ENCODE data around the gene CLN3.

Gene CLN3

DNA sequence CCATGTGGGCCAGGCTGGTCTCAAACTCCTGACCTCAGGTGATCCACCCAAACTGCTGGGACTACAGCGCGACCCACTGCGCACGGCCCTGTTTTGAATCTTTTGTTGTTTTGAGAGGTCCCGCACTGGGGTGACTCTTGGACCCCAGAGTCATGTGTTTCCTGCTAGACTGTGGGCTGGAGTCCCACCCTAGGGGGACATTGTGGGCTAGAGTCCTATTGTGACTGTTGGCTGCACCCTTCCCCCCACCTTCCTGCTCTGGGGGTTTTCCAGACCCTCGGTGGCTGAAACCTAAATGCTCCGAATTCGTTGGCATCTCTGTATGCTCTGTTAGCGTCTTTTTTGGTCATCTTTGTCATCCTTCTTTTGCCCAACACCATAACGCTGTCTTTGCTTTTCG, 30.9 kb upstream of the CLN3 start (continued):
- TF ChIP-seq, protein P1, sequence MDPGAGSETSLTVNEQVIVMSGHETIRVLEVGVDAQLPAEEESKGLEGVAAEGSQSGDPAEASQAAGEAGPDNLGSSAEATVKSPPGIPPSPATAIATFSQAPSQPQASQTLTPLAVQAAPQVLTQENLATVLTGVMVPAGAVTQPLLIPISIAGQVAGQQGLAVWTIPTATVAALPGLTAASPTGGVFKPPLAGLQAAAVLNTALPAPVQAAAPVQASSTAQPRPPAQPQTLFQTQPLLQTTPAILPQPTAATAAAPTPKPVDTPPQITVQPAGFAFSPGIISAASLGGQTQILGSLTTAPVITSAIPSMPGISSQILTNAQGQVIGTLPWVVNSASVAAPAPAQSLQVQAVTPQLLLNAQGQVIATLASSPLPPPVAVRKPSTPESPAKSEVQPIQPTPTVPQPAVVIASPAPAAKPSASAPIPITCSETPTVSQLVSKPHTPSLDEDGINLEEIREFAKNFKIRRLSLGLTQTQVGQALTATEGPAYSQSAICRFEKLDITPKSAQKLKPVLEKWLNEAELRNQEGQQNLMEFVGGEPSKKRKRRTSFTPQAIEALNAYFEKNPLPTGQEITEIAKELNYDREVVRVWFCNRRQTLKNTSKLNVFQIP (CRISPR knock-in tag; IDR thresholded peaks at IDR 0.05; ENCODE audit: borderline replicate concordance, low read depth): no peak

DNA sequence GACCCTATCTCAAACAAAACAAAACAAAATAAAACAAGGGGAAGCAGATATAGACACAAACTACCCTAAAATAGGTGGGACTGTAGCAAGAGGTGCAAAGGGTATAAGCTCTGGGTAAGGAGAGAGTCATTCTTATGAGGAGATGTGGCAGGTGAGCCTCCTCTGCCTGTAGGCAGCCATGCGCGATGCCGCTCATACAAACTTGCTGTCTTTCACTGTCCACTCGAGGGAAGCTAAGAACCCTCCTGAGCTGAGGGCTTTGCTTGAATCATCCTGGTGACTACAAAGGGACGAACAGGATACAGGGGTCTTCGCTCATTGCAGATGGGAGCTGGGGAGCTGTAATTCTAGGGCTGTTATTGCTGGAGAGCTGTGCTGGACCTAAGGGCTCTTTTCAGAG, 29.6 kb upstream of the CLN3 start:
- no peak for TF ChIP-seq ESRRG (CRISPR knock-in tag; IDR thresholded peaks at IDR 0.05)
- TF ChIP-seq ZNF70 (CRISPR knock-in tag; IDR thresholded peaks at IDR 0.05): no peak
- TF ChIP-seq ISL1 (CRISPR knock-in tag; IDR thresholded peaks at IDR 0.05): no peak
- TF ChIP-seq, protein P1 (CRISPR knock-in tag; IDR thresholded peaks at IDR 0.05; ENCODE audit: borderline replicate concordance, low read depth): no peak
- no peak for TF ChIP-seq PPARA (CRISPR knock-in tag; IDR thresholded peaks at IDR 0.05; ENCODE audit: borderline replicate concordance)
- no peak for TF ChIP-seq OSR1 (CRISPR knock-in tag; IDR thresholded peaks at IDR 0.05)
- TF ChIP-seq GLIS3 (CRISPR knock-in tag; IDR thresholded peaks at IDR 0.05): no peak
- TF ChIP-seq ZFP30 (CRISPR knock-in tag; IDR thresholded peaks at IDR 0.05): no peak
- no peak for TF ChIP-seq RARB (CRISPR knock-in tag; IDR thresholded peaks at IDR 0.05)
- TF ChIP-seq, protein P2, sequence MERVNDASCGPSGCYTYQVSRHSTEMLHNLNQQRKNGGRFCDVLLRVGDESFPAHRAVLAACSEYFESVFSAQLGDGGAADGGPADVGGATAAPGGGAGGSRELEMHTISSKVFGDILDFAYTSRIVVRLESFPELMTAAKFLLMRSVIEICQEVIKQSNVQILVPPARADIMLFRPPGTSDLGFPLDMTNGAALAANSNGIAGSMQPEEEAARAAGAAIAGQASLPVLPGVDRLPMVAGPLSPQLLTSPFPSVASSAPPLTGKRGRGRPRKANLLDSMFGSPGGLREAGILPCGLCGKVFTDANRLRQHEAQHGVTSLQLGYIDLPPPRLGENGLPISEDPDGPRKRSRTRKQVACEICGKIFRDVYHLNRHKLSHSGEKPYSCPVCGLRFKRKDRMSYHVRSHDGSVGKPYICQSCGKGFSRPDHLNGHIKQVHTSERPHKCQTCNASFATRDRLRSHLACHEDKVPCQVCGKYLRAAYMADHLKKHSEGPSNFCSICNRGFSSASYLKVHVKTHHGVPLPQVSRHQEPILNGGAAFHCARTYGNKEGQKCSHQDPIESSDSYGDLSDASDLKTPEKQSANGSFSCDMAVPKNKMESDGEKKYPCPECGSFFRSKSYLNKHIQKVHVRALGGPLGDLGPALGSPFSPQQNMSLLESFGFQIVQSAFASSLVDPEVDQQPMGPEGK (CRISPR knock-in tag; IDR thresholded peaks at IDR 0.05; ENCODE audit: borderline replicate concordance): no peak
- TF ChIP-seq ZFP3 (CRISPR knock-in tag; IDR thresholded peaks at IDR 0.05): no peak
- no peak for TF ChIP-seq TCF4 (CRISPR knock-in tag; IDR thresholded peaks at IDR 0.05; ENCODE audit: borderline replicate concordance)
- TF ChIP-seq, protein P3, sequence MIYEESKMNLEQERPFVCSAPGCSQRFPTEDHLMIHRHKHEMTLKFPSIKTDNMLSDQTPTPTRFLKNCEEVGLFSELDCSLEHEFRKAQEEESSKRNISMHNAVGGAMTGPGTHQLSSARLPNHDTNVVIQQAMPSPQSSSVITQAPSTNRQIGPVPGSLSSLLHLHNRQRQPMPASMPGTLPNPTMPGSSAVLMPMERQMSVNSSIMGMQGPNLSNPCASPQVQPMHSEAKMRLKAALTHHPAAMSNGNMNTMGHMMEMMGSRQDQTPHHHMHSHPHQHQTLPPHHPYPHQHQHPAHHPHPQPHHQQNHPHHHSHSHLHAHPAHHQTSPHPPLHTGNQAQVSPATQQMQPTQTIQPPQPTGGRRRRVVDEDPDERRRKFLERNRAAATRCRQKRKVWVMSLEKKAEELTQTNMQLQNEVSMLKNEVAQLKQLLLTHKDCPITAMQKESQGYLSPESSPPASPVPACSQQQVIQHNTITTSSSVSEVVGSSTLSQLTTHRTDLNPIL (CRISPR knock-in tag; IDR thresholded peaks at IDR 0.05; ENCODE audit: low read depth): no peak
- TF ChIP-seq ZNF565 (CRISPR knock-in tag; conservative IDR thresholded peaks at IDR 0.05; ENCODE audit: low read depth): no peak
- TF ChIP-seq SNAI2 (CRISPR knock-in tag; IDR thresholded peaks at IDR 0.05): no peak
- TF ChIP-seq CSDC2 (CRISPR knock-in tag; IDR thresholded peaks at IDR 0.05): no peak
- no peak for TF ChIP-seq BACH2 (CRISPR knock-in tag; IDR thresholded peaks at IDR 0.05; ENCODE audit: borderline replicate concordance)
- TF ChIP-seq TOX (CRISPR knock-in tag; IDR thresholded peaks at IDR 0.05; ENCODE audit: borderline replicate concordance): no peak
- ATAC-seq: no peak

DNA sequence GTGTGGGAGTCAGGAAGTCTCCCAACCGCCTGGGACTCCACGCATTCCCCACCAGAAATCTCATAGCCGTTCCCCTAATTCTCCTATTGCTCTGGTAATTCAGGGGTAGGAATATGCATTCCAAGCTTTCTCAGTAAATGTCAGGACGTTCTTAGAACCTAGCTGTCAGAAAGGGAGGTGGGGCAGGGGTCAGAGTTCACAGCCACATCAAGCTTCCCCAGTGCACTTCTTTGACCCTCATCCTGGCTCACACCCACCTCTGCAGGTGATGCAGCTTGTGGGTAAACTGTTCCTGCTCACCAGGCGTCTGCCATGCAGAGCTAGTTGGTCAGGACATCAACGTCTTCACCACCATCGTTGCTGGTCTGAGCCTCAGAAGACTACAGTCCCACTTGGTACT, 28.8 kb upstream of the CLN3 start:
- TF ChIP-seq ZNF8 (CRISPR knock-in tag; IDR thresholded peaks at IDR 0.05) (no peak), RARB (CRISPR knock-in tag; IDR thresholded peaks at IDR 0.05) (no peak), BACH2 (CRISPR knock-in tag; IDR thresholded peaks at IDR 0.05; ENCODE audit: borderline replicate concordance) (no peak), ARNTL (CRISPR knock-in tag; IDR thresholded peaks at IDR 0.05; ENCODE audit: borderline replicate concordance, low read depth) (no peak), PPARA (CRISPR knock-in tag; IDR thresholded peaks at IDR 0.05; ENCODE audit: borderline replicate concordance) (no peak), SNAI2 (CRISPR knock-in tag; IDR thresholded peaks at IDR 0.05) (no peak), ZC3H10 (CRISPR knock-in tag; IDR thresholded peaks at IDR 0.05) (no peak), TCF4 (CRISPR knock-in tag; IDR thresholded peaks at IDR 0.05; ENCODE audit: borderline replicate concordance) (no peak), ZNF565 (CRISPR knock-in tag; conservative IDR thresholded peaks at IDR 0.05; ENCODE audit: low read depth) (no peak), ZNF70 (CRISPR knock-in tag; IDR thresholded peaks at IDR 0.05) (no peak), GLIS3 (CRISPR knock-in tag; IDR thresholded peaks at IDR 0.05) (no peak), ISL1 (CRISPR knock-in tag; IDR thresholded peaks at IDR 0.05) (no peak)
- TF ChIP-seq, protein P1 (CRISPR knock-in tag; IDR thresholded peaks at IDR 0.05; ENCODE audit: borderline replicate concordance, low read depth): no peak
- TF ChIP-seq, protein P2 (CRISPR knock-in tag; IDR thresholded peaks at IDR 0.05; ENCODE audit: borderline replicate concordance): no peak
- ATAC-seq: no peak
